Measurements from ENCODE around the gene MRPS22.
"Not testable (repeated sequence)": the region's sequence is repeated elsewhere in the genome, so short reads cannot be mapped to it uniquely, and the experiment has no call there.

MRPS22 gene

GRCh38 chr3:139394116-139394515, 50.3 kb downstream of the MRPS22 start:
- no peak for DNase-seq
- no peak overlapping the region for H3K4me3 ChIP-seq (ENCODE audit: low read depth, low read length)
- TF ChIP-seq CTCF (IDR thresholded peaks at IDR 0.05; ENCODE audit: low read depth, low read length) = no peak
- H3K9me3 ChIP-seq (ENCODE audit: severe bottlenecking) = no peaks in the 10 kb centered on the region
- no peak overlapping the region for H3K27ac ChIP-seq
- H3K36me3 ChIP-seq = peaks cover 3% of the 10 kb centered on the region
- H3K27me3 ChIP-seq (ENCODE audit: insufficient read depth, low read depth, severe bottlenecking) = no peaks in the 10 kb centered on the region

- no peak overlapping the region for H3K4me3 ChIP-seq (ENCODE audit: low read depth, low read length)
- no peaks in the 10 kb centered on the region for H3K36me3 ChIP-seq
- DNase-seq = no peak
- no peak for TF ChIP-seq CTCF (IDR thresholded peaks at IDR 0.05; ENCODE audit: low read depth, low read length)
- no peaks in the 10 kb centered on the region for H3K27me3 ChIP-seq (ENCODE audit: insufficient read depth, low read depth, severe bottlenecking)
- no peak overlapping the region for H3K27ac ChIP-seq
- H3K9me3 ChIP-seq (ENCODE audit: severe bottlenecking) = peaks cover 5% of the 10 kb centered on the region
Measured at GRCh38 chr3:139396707-139397106, 52.9 kb downstream of the MRPS22 start.

DNA sequence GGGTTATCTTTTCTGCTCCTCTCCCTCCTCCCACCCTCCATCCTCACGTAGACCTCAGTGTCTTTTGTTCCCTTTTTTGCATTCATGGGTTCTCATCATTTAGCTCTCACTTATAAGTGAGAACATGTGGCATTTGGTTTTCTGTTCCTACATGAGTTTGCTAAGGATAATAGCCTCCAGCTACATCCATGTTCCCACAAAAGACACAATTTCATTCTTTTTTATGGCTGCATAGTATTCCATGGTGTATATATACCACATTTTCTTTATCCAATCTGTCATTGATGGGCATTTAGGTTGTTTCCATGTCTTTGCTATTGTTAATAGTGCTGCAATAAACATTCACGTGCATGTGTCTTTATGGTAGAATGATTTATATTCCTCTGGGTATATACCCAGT, 57.3 kb downstream of the MRPS22 start:
- H3K27ac ChIP-seq; DNase-seq; H3K4me3 ChIP-seq (ENCODE audit: low read depth, low read length); H3K36me3 ChIP-seq; H3K27me3 ChIP-seq (ENCODE audit: insufficient read depth, low read depth, severe bottlenecking): not testable (repeated sequence)
- H3K9me3 ChIP-seq (ENCODE audit: severe bottlenecking) = peaks cover 17% of the 10 kb centered on the region

Measured in WERI-Rb-1 (cell line).